HFFc6 (cell line): ENCODE results near the gene AKT1. TPM values are rescaled to one million over a fixed set of nuclear protein-coding genes. Genes with fewer than 3 reads are reported as not detected.

Experiments
- DNase-seq: peaks from one replicate; pipeline ENCODE4 v3.0.0-alpha.2; 2018
- H3K27ac Mint-ChIP-seq: 2 replicates; pipeline ENCODE4 v1.8.0; 2020; ENCODE audit warnings: mild to moderate bottlenecking, mixed read lengths
- H3K27me3 Mint-ChIP-seq: 2 replicates; pipeline ENCODE4 v1.8.0; 2021; ENCODE audit warnings: mild to moderate bottlenecking, moderate library complexity, mixed read lengths; ENCODE audit not compliant: insufficient read depth
- H3K36me3 Mint-ChIP-seq: 2 replicates; pipeline ENCODE4 v1.8.0; 2021; ENCODE audit warnings: low read depth, mixed read lengths
- H3K4me1 Mint-ChIP-seq: 2 replicates; pipeline ENCODE4 v1.8.0; 2020; ENCODE audit warnings: low read depth, mixed read lengths
- H3K4me3 Mint-ChIP-seq: 2 replicates; pipeline ENCODE4 v1.8.0; 2020; ENCODE audit warnings: mild to moderate bottlenecking, moderate library complexity, mixed read lengths
- H3K9me3 Mint-ChIP-seq: 2 replicates; pipeline ENCODE4 v1.8.0; 2020; ENCODE audit warnings: mild to moderate bottlenecking, mixed read lengths
- total RNA-seq, 6 experiments: library from RNA; stranded (reverse); fragmentation: NEBNext Ultra II Directional; extraction: Animal tissue kit (Norgen Biotek cat#: 25700); gene quantifications; 2 replicates in 1 of 6; 3 replicates in 5 of 6; pipeline ENCODE4 v1.2.3, GENCODE V29; 2021
- TF ChIP-seq, protein P1 (sequence below): fragments of 200-600 bp; sonication (generic); IDR thresholded peaks from 2 replicates; pipeline ENCODE4 v1.5.0; 2021; ENCODE audit warnings: antibody characterized with exemption, mild to moderate bottlenecking

AKT1 gene
- total RNA-seq, 6 experiments from 2014 or later, result 164 to 191 (median 173) TPM

GRCh38 chr14:104755621-104756020 is 39.9 kb downstream of the AKT1 start:
- TF ChIP-seq, protein P1, sequence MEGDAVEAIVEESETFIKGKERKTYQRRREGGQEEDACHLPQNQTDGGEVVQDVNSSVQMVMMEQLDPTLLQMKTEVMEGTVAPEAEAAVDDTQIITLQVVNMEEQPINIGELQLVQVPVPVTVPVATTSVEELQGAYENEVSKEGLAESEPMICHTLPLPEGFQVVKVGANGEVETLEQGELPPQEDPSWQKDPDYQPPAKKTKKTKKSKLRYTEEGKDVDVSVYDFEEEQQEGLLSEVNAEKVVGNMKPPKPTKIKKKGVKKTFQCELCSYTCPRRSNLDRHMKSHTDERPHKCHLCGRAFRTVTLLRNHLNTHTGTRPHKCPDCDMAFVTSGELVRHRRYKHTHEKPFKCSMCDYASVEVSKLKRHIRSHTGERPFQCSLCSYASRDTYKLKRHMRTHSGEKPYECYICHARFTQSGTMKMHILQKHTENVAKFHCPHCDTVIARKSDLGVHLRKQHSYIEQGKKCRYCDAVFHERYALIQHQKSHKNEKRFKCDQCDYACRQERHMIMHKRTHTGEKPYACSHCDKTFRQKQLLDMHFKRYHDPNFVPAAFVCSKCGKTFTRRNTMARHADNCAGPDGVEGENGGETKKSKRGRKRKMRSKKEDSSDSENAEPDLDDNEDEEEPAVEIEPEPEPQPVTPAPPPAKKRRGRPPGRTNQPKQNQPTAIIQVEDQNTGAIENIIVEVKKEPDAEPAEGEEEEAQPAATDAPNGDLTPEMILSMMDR, result no peak
- no peak overlapping the region for H3K4me3 Mint-ChIP-seq
- H3K27ac Mint-ChIP-seq, result no peak overlapping the region
- H3K27me3 Mint-ChIP-seq, result no peaks in the 10 kb centered on the region
- peaks cover 24% of the 10 kb centered on the region for H3K4me1 Mint-ChIP-seq
- no peaks in the 10 kb centered on the region for H3K9me3 Mint-ChIP-seq
- no peak for DNase-seq
- peaks cover 4% of the 10 kb centered on the region; the same call in 1 of the 2 replicates for H3K36me3 Mint-ChIP-seq

DNA sequence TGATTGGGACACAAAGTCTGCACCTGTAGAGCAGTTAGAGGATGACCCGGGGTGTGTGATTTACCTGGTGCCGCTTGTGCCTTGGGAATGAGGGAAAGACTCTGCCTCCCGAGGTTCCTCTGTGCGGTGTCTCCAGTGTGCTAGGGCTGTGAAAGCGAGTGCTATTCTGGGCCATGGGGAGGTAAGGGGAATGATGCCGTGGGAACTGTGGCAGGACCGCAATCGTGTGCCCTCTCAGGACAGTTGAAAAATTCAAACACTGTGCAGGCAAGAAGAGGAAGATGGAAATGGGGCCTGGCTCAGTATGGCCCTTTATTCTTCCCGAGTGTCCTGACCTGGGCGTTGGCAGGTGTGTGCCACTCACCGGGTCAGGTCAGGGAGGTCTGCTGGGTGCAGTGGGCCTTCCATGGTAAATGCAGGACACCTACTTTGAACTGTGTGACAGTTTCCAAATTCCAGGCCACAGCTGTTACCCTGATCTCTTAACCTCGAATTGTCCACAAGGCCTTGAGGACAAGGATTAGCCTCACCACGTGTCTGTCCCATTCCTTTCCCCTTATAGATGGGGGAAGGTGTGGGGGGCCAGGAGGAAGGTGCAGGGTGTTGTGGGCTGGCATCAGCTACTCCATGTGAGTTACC is 41.2 kb downstream of the AKT1 start:
- peak overlapping the region; percentile 100 for H3K4me3 Mint-ChIP-seq
- no peaks in the 10 kb centered on the region for H3K9me3 Mint-ChIP-seq
- peaks cover 7% of the 10 kb centered on the region; the same call in 1 of the 2 replicates for H3K36me3 Mint-ChIP-seq
- peak overlapping the region; percentile 84 for H3K27ac Mint-ChIP-seq
- no peak for DNase-seq
- H3K4me1 Mint-ChIP-seq, result peaks cover 37% of the 10 kb centered on the region
- H3K27me3 Mint-ChIP-seq, result no peaks in the 10 kb centered on the region
- TF ChIP-seq, protein P1, result no peak

DNA sequence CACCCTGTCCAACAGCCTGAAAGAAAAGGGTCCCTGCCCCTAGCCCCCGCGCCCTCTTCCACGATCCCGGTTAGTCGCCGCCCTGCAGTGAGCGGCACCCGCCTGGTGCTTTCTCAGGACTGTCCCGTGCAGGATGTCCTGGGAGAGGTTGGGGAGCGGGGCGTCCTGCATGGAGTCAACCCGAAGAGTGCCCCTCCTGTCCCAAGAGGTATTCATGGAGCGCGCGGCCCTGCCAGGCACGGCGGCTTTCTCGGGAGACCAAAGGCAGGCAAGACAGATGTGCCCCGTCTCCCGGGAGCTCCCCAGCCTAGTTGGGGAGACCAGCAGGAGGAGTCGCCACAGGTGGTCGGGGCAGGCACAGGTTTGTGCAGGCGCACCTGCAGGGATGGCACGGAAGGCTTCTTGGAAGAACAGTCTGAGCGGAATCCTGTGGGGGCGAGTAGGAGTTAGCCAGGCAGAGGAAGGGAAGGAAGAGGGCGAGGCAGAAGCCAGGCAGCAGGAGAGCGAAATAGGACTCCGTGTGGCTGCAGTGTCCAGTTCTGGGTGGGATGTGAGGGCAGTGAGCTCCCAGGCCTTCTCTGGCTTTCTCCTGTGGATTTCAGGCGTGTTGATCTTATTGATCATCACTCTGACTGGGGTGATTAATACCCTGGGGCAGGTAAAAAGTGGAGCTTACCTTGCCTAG is 41.9 kb downstream of the AKT1 start:
- peak overlapping the region; percentile 84 for H3K27ac Mint-ChIP-seq
- DNase-seq, result no peak

DNA sequence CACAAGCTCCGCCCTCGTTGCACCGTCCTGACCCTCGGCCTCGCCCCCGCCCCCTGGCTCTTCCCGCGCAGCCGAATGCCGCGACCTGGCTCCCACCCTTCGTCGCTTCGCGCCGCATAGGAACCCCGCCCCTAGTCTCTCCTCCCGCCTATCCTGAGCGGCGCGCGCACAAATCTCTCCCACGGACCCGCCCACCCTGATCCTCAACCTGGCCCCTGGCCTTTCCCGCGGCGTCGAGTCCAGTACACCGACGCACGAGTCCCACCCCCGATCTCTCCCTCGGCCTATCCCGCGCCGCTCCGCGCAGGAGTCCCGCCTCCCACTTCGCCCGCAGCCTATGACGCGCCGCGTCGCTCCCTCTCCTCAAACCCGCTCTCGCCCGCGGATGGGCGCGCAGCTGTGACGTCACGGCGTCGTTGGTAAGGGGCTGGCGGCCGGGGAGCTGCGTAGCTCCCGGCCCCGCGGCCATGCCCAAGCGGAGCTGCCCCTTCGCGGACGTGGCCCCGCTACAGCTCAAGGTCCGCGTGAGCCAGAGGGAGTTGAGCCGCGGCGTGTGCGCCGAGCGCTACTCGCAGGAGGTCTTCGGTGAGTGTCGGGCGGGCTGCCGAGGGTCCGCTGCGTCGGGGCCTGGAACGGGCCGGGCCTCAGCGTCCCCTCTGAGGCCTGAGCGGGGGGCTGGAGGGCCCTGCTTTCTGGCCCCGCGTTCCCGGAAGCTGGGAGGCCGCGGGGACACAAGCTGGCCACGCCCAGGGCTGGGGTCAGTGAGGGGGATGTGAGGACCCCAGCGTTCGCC is 42.6 kb downstream of the AKT1 start, which contains the start of gene SIVA1:
SIVA1 (plus strand) TSS at position 413 of the 793 bp plus-strand sequence; CDS start at position 468, 55 bp downstream.
- DNase-seq, result peak; percentile 98
- H3K9me3 Mint-ChIP-seq, result no peaks in the 10 kb centered on the region
- peaks cover 7% of the 10 kb centered on the region; the same call in 1 of the 2 replicates for H3K36me3 Mint-ChIP-seq
- peak within 1 kb of the TSS; percentile 100 for H3K4me3 Mint-ChIP-seq
- TF ChIP-seq, protein P1, result no peak
- peak within 1 kb of the TSS; percentile 84 for H3K27ac Mint-ChIP-seq
- no peaks in the 10 kb centered on the region; the same call in 1 of the 2 replicates for H3K27me3 Mint-ChIP-seq
- H3K4me1 Mint-ChIP-seq, result peaks cover 49% of the 10 kb centered on the region

More for the DNA sequence above, 41.9 kb downstream of the AKT1 start:
- no peaks in the 10 kb centered on the region; the same call in 1 of the 2 replicates for H3K27me3 Mint-ChIP-seq
- peaks cover 43% of the 10 kb centered on the region for H3K4me1 Mint-ChIP-seq
- H3K9me3 Mint-ChIP-seq, result no peaks in the 10 kb centered on the region
- H3K36me3 Mint-ChIP-seq, result peaks cover 7% of the 10 kb centered on the region; the same call in 1 of the 2 replicates
- TF ChIP-seq, protein P1, result no peak; the same call in 1 of the 2 replicates
- H3K4me3 Mint-ChIP-seq, result peak overlapping the region; percentile 100

- Mint-ChIP-seq H3K27me3 (no peaks in the 10 kb centered on the region; the same call in none of the 2 replicates), H3K27ac (peak overlapping the region; percentile 83), H3K4me1 (peaks cover 49% of the 10 kb centered on the region), H3K9me3 (no peaks in the 10 kb centered on the region), H3K4me3 (peak overlapping the region; percentile 100), H3K36me3 (peaks cover 7% of the 10 kb centered on the region; the same call in 1 of the 2 replicates)
- TF ChIP-seq, protein P1, result no peak
- DNase-seq, result no peak
Observed at GRCh38 chr14:104752423-104752734, 43.2 kb downstream of the AKT1 start.
